Activated CD4-positive, alpha-beta T cell treated with anti-CD3 and anti-CD28 coated beads for 4 hours (primary cell): ENCODE results near the gene SLC35D3.
"Not testable (repeated sequence)": the region's sequence is repeated elsewhere in the genome, so short reads cannot be mapped to it uniquely, and the experiment has no call there.

Source experiments
- DNase-seq, 2 donors: peaks; one replicate each; pipeline ENCODE4 v3.0.0-alpha.2; 2020

SLC35D3 gene

DNA sequence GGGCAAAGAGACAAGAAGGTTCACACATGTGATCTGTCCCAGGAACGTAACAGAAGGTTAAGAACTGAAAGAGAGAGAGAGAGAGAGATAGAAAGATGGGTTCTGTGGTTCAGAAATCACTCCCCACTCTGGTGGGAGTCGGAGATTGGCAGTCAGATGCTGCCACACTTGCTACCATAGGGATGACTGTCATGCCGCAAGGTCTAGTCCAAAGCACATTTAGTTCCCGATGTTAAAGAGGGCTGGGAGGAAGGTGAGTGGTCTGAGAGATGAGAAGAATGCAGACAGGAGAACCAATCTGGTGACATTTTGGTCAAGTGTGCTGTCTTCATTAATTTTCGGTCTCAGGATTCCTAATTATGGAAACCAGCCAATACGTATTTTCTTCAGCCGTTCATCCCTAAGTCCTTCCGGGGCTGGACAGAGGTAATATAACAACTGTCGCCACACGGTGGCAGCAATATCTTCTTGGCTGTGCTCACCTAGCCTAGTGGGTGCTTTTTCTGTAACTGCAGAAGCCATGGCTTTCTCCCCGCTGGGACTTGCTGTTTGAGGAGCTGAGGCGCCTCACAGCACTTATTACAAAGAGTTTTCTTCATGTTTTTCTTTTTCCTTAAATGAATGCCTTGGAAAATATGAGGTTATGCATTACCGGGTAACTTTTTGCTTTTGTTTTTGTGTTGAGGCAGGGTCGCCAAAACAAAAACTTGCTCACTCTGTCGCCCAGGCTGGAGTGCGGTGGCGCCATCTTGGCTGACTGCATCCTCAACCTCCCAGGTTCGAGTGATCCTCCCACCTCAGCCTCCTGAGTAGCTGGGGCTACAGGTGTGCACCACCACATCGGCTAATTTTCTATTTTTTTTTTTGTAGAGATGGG is 46.0 kb downstream of the SLC35D3 start:
- DNase-seq: peak; percentile 46

DNA sequence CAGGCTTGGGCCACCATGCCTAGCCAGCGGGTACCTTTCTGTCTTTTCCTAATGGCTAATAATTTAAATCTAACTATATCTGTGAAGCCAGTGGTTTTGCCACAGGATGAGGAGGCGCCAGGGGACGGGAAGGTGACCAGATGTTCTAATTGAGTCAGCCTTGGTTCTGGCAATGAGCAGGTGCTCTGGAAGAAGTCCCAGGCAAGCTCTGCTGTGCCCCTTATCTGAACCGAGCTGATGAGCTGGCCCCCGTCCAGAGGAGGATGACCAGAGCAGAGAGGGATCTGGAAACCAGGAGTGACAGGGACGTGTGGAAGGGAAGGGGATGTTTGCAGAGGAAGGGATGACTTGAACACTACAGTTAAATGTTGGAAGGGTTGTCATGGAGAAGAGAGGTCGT is 46.7 kb downstream of the SLC35D3 start:
- no peak for DNase-seq

DNA sequence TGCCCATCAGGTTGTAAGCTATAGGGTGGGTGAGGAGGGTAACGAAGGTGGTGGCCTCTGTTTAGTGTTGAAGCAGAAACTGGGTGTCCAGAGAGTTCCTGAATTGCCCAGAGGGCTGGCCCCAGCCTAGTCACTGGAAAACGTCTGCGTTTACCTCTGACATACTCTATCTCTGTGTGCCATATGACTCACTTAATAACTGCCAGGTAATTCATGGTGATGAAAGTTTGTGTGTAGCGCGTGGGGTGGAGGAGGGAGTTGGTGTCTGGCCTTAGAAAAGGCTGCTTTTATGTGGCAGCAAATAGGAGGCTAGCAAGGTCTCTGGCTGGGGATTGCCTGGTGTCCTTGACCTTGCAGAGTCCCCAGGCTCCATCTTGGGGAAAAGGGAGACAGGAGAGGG is 47.3 kb downstream of the SLC35D3 start:
- no peak for DNase-seq

DNA sequence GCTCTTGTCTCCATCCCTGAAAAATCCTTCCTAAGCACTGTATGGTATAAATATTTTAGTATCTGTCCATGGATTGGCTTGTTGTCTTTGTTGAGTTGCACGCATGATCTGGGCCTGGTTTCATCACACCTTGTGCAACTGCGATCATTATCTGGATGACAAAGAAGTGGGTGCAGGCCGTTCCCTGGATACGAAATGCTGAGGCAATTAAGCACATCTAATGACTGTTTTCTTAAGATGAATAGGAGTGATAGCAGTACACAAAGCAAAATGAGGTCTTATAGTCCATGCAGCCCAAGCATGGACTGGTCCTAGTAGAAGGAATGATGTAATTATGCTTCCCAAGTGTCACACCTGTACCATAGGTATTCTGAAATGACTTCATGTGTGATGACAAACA is 47.8 kb downstream of the SLC35D3 start:
- DNase-seq: no peak

DNA sequence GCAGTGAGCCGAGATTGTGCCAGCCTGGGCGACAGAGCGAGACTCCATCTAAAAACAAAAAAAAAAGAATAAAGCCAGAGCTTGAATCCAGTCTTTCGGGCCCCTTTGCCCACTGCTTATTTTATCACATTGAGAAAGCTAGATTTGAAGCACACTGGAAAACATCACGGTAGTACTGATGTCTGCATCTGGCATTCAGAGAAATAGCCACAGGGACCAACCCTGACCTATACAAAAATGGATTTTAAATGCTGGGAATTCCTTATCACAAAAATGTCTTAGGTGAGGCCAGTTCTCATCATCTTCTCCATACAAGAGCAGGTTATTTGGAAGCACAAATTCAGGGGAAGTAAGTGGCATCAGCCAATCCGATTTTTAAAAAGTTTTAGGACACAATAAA is 49.5 kb downstream of the SLC35D3 start:
- DNase-seq: no peak

DNA sequence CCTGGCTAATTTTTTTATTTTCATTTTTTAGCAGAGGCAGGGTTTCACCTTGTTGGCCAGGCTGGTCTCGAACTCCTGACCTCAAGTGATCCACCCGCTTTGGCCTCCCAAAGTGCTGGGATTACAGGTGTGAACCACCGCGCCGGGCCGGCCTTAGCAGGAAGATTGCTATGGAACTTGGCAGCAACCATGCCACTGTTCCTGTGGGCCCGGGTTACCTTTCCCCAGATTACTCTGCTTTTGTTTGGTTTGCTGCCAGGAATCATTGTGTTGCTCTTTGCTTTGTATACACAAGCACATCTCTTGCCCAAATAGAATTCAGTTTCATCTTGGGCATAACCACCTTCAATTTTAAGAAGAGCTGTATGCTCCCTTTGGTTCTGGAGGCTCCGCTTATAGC is 51.7 kb downstream of the SLC35D3 start:
- DNase-seq: not testable (repeated sequence)
